Brain microvascular endothelial cell (primary cell): Measurements from ENCODE around the gene LIMK2.

Experiments used
- DNase-seq: peaks from one replicate; pipeline ENCODE4 v3.0.0-alpha.2; 2020
- H3K27ac ChIP-seq: fragments of 250-450 bp; sonication (Bioruptor Pico); 2 replicates; pipeline ENCODE4 v1.5.1; 2020; ENCODE audit warnings: mild to moderate bottlenecking, moderate library complexity
- H3K27me3 ChIP-seq: fragments of 250-450 bp; sonication (Bioruptor Pico); replicated peaks from 2 replicates; pipeline ENCODE4 v1.5.1; 2020; ENCODE audit warnings: mild to moderate bottlenecking
- H3K36me3 ChIP-seq: fragments of 250-450 bp; sonication (Bioruptor Pico); replicated peaks from 2 replicates; pipeline ENCODE4 v1.5.1; 2020; ENCODE audit warnings: mild to moderate bottlenecking
- H3K4me3 ChIP-seq: 2 replicates; pipeline ENCODE4 v1.5.1; 2011; ENCODE audit warnings: low read depth, mild to moderate bottlenecking, control low read depth, low read length, moderate library complexity
- CTCF ChIP-seq: IDR thresholded peaks from 2 replicates; pipeline ENCODE4 v1.5.1; 2011; ENCODE audit warnings: low read depth, mild to moderate bottlenecking, moderate library complexity, low read length, control low read depth, inconsistent platforms; ENCODE audit errors: missing control alignments
- in situ Hi-C: cut with HindIII; loops from 2 replicates; pipeline ENCODE4 v1.10.0; 2017; ENCODE audit warnings: low sequenced_read_pairs, low pct_ligation_motif_present

LIMK2 gene

GRCh38 chr22:31262312-31263133 is 50.4 kb downstream of the LIMK2 start:
- Histone ChIP-seq H3K27me3 (no peaks in the 10 kb centered on the region), H3K36me3 (peaks cover 55% of the 10 kb centered on the region), H3K4me3 (no peak overlapping the region), H3K27ac (no peak overlapping the region)
- no peak for TF ChIP-seq CTCF
- in situ Hi-C loops: no loop called here
- no peak for DNase-seq

GRCh38 chr22:31263896-31264640 is 52.0 kb downstream of the LIMK2 start:
- TF ChIP-seq CTCF: no peak
- DNase-seq: no peak
- H3K4me3 ChIP-seq: no peak overlapping the region
- in situ Hi-C loops: no loop called here
- H3K27ac ChIP-seq: no peak overlapping the region
- H3K27me3 ChIP-seq: no peaks in the 10 kb centered on the region
- H3K36me3 ChIP-seq: peaks cover 53% of the 10 kb centered on the region

GRCh38 chr22:31268281-31268680 is 56.2 kb downstream of the LIMK2 start:
- in situ Hi-C loops: no loop called here
- no peak overlapping the region for H3K27ac ChIP-seq
- H3K36me3 ChIP-seq: peaks cover 43% of the 10 kb centered on the region
- no peak for TF ChIP-seq CTCF
- DNase-seq: no peak
- no peak overlapping the region for H3K4me3 ChIP-seq
- no peaks in the 10 kb centered on the region for H3K27me3 ChIP-seq

- peaks cover 56% of the 10 kb centered on the region for H3K36me3 ChIP-seq
- DNase-seq: no peak
- in situ Hi-C loops: no loop called here
- no peak overlapping the region for H3K4me3 ChIP-seq
- no peak for TF ChIP-seq CTCF
- no peak overlapping the region for H3K27ac ChIP-seq
- no peaks in the 10 kb centered on the region for H3K27me3 ChIP-seq
These were observed 57.9 kb downstream of the LIMK2 start for GRCh38 chr22:31269892-31270579.

- H3K4me3 ChIP-seq: no peak overlapping the region
- in situ Hi-C loops: no loop called here
- H3K27ac ChIP-seq: no peak overlapping the region
- H3K27me3 ChIP-seq: no peaks in the 10 kb centered on the region
- no peak for TF ChIP-seq CTCF
- H3K36me3 ChIP-seq: peaks cover 60% of the 10 kb centered on the region
- no peak for DNase-seq
These were observed 58.9 kb downstream of the LIMK2 start for GRCh38 chr22:31271026-31271425.
